Esophagus squamous epithelium (tissue), 4 donors: ENCODE results near the gene TRH.

Experiments
- POLR2A ChIP-seq, 4 donors: fragments of 450-650 bp; IDR thresholded peaks; one replicate each; pipeline ENCODE4 v1.6.1; 2017; ENCODE audit warnings: antibody characterized with exemption in 4 of 4, mild to moderate bottlenecking in 4 of 4, moderate library complexity in 3 of 4
- TF ChIP-seq, protein P1 (sequence below), 6 experiments: fragments of 450-650 bp in 4 of 6; fragments of 200-600 bp in 2 of 6; sonication (generic) in 2 of 6; IDR thresholded peaks; one replicate each; pipeline ENCODE4 v1.5.1; 2016 to 2019; ENCODE audit warnings: antibody characterized with exemption in 6 of 6, mild to moderate bottlenecking in 4 of 6, moderate library complexity in 4 of 6

DNA sequence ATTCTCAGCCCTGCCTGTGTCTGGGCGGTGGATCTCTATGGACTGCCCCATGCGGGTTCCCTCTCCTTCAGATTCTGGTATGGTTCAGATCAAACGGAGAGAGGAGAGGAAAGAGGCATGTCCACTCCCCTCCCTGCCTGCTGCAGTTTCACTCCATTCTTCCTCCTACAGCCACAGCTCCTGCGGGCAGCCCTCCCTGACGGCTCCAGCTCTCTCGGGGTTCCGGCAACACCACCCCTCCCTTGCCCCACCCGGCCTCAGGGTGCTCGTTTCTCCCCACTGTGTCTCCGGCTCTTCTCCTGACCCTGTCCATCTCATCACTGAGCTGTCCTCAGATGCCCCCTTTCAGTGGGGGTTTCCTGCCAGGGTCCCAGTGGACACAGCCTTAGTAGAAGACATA is 13.9 kb downstream of the TRH start:
- TF ChIP-seq, protein P1, sequence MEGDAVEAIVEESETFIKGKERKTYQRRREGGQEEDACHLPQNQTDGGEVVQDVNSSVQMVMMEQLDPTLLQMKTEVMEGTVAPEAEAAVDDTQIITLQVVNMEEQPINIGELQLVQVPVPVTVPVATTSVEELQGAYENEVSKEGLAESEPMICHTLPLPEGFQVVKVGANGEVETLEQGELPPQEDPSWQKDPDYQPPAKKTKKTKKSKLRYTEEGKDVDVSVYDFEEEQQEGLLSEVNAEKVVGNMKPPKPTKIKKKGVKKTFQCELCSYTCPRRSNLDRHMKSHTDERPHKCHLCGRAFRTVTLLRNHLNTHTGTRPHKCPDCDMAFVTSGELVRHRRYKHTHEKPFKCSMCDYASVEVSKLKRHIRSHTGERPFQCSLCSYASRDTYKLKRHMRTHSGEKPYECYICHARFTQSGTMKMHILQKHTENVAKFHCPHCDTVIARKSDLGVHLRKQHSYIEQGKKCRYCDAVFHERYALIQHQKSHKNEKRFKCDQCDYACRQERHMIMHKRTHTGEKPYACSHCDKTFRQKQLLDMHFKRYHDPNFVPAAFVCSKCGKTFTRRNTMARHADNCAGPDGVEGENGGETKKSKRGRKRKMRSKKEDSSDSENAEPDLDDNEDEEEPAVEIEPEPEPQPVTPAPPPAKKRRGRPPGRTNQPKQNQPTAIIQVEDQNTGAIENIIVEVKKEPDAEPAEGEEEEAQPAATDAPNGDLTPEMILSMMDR (IDR thresholded peaks at IDR 0.05), result no peak
- TF ChIP-seq POLR2A (IDR thresholded peaks at IDR 0.05), result no peak
